Measurements from ENCODE around the gene ATP8B4. TPM values are rescaled to one million over a fixed set of nuclear protein-coding genes. Genes with fewer than 3 reads are reported as not detected.

Gene ATP8B4
- total RNA-seq, 1 experiment from 2014 or later, result 0.20 TPM

DNA sequence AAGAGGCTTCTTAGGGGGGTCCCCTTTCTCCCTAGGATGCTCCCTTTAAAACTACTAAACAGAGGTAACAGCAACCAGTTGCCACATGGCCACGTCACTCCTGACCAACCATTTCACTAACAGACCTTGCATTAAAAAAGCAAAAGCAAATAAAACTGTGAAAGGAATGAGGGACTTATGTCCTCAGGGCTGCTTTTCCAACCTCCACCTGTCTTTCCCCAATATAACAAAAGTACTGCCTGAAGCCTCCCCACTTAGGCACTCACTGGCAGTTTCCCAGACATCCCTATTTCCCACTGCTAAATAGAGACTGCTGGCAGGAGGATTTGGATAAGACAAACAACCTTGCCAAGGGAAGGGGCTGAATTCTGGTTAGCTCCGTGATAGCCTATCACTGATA, 130.3 kb downstream of the ATP8B4 start:
- intact Hi-C loops (cut with micrococcal nuclease; ENCODE audit: unreplicated experiment), result no loop called here
- TF ChIP-seq, protein P1, sequence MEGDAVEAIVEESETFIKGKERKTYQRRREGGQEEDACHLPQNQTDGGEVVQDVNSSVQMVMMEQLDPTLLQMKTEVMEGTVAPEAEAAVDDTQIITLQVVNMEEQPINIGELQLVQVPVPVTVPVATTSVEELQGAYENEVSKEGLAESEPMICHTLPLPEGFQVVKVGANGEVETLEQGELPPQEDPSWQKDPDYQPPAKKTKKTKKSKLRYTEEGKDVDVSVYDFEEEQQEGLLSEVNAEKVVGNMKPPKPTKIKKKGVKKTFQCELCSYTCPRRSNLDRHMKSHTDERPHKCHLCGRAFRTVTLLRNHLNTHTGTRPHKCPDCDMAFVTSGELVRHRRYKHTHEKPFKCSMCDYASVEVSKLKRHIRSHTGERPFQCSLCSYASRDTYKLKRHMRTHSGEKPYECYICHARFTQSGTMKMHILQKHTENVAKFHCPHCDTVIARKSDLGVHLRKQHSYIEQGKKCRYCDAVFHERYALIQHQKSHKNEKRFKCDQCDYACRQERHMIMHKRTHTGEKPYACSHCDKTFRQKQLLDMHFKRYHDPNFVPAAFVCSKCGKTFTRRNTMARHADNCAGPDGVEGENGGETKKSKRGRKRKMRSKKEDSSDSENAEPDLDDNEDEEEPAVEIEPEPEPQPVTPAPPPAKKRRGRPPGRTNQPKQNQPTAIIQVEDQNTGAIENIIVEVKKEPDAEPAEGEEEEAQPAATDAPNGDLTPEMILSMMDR (conservative IDR thresholded peaks at IDR 0.05), result no peak
- no peak for TF ChIP-seq EZH2 (IDR thresholded peaks at IDR 0.05; ENCODE audit: low read depth)
- Histone ChIP-seq H2AFZ (no peak overlapping the region), H3K4me2 (no peak overlapping the region), H3K4me1 (replicated peaks; ENCODE audit: insufficient read depth) (no peaks in the 10 kb centered on the region), H3K27ac (no peak overlapping the region), H3K9me3 (ENCODE audit: insufficient read depth, low read depth) (no peaks in the 10 kb centered on the region), H3K36me3 (ENCODE audit: low read depth) (no peaks in the 10 kb centered on the region), H3K4me3 (no peak overlapping the region), H3K79me2 (ENCODE audit: low read depth) (no peaks in the 10 kb centered on the region), H3F3A (ENCODE audit: insufficient read depth, low read depth) (no peaks in the 10 kb centered on the region), H3K27me3 (ENCODE audit: insufficient read depth, low read depth) (no peaks in the 10 kb centered on the region), H3K9me2 (ENCODE audit: insufficient read depth) (no peaks in the 10 kb centered on the region; the same call in 1 of the 2 replicates), H4K20me1 (ENCODE audit: insufficient read depth) (no peaks in the 10 kb centered on the region)
- no TSS peak for BruUV-seq (replicated peaks)
- no peak for DNase-seq
- ChIA-PET POLR2A (ENCODE audit: unreplicated experiment) (no interaction called here), CTCF (no interaction called here)

DNA sequence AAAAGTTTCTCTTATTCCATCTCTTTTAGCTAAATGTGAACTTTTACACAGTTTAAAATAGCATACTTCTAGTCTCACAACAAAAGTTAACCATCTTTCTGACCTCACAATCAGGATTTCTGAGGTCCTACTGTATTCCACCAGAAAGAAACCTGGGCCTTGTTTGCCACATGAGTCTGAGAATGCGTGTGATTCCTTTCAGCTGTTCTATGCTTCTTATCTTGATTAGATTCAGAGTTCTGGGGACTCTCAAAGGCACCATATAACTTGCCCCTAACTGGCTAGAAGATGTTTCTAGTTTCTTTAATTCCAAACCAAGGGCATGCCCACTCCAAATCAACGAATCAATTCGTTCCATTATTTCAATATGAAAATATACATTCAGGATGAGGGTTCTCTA, 131.1 kb downstream of the ATP8B4 start:
- H3K4me3 ChIP-seq, result no peak overlapping the region
- no peaks in the 10 kb centered on the region for H3K4me1 ChIP-seq (replicated peaks; ENCODE audit: insufficient read depth)
- no TSS peak for BruUV-seq (replicated peaks)
- H3K27ac ChIP-seq, result no peak overlapping the region
- H3K79me2 ChIP-seq (ENCODE audit: low read depth), result no peaks in the 10 kb centered on the region
- no peaks in the 10 kb centered on the region for H3K27me3 ChIP-seq (ENCODE audit: insufficient read depth, low read depth)
- no peaks in the 10 kb centered on the region for H3K36me3 ChIP-seq (ENCODE audit: low read depth)
- H2AFZ ChIP-seq, result no peak overlapping the region
- H3K9me2 ChIP-seq (ENCODE audit: insufficient read depth), result no peaks in the 10 kb centered on the region
- H3K4me2 ChIP-seq, result no peak overlapping the region
- intact Hi-C loops (cut with micrococcal nuclease; ENCODE audit: unreplicated experiment), result no loop called here
- ChIA-PET CTCF (no interaction called here), POLR2A (ENCODE audit: unreplicated experiment) (no interaction called here)
- H3K9me3 ChIP-seq (ENCODE audit: insufficient read depth, low read depth), result no peaks in the 10 kb centered on the region
- no peaks in the 10 kb centered on the region for H3F3A ChIP-seq (ENCODE audit: insufficient read depth, low read depth)
- TF ChIP-seq, protein P1 (conservative IDR thresholded peaks at IDR 0.05), result no peak
- no peak for TF ChIP-seq EZH2 (IDR thresholded peaks at IDR 0.05; ENCODE audit: low read depth)
- DNase-seq, result no peak
- no peaks in the 10 kb centered on the region for H4K20me1 ChIP-seq (ENCODE audit: insufficient read depth)

DNA sequence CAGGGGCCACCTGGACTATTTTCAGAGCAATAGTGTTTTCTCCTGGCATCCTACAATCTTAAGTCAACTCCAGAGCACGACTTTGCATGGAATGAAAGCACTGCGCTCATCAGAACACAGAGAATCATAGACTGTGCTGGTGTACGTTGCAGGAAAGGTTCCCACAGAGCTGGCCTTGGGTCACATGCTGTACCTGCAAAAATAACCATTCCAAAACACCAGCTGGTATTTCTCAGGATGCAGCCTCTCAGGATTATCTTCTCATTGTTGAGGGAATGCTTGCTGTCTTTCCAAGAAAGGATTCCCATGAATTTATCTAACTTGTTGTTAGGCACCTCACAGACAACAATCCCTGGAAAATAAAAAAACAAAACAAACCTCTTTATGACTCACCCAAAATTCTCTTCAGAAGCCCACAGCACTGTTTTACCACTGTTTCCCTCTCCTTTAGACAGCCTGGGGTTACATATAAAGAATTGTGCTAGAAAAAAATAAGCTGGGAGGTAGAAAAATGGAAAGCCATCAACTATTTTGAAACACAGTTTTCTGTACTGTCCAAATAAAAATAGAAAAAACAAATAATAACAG, 131.7 kb downstream of the ATP8B4 start:
- intact Hi-C loops (cut with micrococcal nuclease; ENCODE audit: unreplicated experiment), result no loop called here
- ChIA-PET CTCF (no interaction called here), POLR2A (ENCODE audit: unreplicated experiment) (no interaction called here)
- Histone ChIP-seq H2AFZ (no peak overlapping the region), H3K27ac (no peak overlapping the region), H3K4me2 (no peak overlapping the region), H4K20me1 (ENCODE audit: insufficient read depth) (no peaks in the 10 kb centered on the region), H3K27me3 (ENCODE audit: insufficient read depth, low read depth) (no peaks in the 10 kb centered on the region), H3K79me2 (ENCODE audit: low read depth) (no peaks in the 10 kb centered on the region), H3F3A (ENCODE audit: insufficient read depth, low read depth) (no peaks in the 10 kb centered on the region), H3K4me1 (replicated peaks; ENCODE audit: insufficient read depth) (no peaks in the 10 kb centered on the region), H3K9me2 (ENCODE audit: insufficient read depth) (no peaks in the 10 kb centered on the region), H3K36me3 (ENCODE audit: low read depth) (no peaks in the 10 kb centered on the region), H3K4me3 (no peak overlapping the region), H3K9me3 (ENCODE audit: insufficient read depth, low read depth) (no peaks in the 10 kb centered on the region)
- BruUV-seq (replicated peaks), result no TSS peak
- TF ChIP-seq, protein P1 (conservative IDR thresholded peaks at IDR 0.05), result no peak
- no peak for TF ChIP-seq EZH2 (IDR thresholded peaks at IDR 0.05; ENCODE audit: low read depth)
- no peak for DNase-seq
